Neutrophil (primary cell): Measurements from ENCODE around the gene NME8.

Experiments used
- H3K27ac ChIP-seq: fragments of 200-600 bp; sonication (generic); 2 replicates; pipeline ENCODE4 v1.5.1; 2016; ENCODE audit warnings: mild to moderate bottlenecking, moderate library complexity
- H3K27me3 ChIP-seq: fragments of 200-600 bp; sonication (generic); 2 replicates; pipeline ENCODE4 v1.6.0; 2016; ENCODE audit warnings: mild to moderate bottlenecking
- H3K36me3 ChIP-seq: fragments of 200-600 bp; sonication (generic); 2 replicates; pipeline ENCODE4 v1.5.1; 2017
- H3K4me1 ChIP-seq, 2 experiments: fragments of 200-600 bp in 1 of 2; sonication (generic) in 1 of 2; 1 replicate in 1 of 2; 2 replicates in 1 of 2; pipeline versions ENCODE4 v1.5.1 to v1.6.1; 2013 to 2016; ENCODE audit warnings: low read depth in 1 of 2, low read length in 1 of 2, mild to moderate bottlenecking in 1 of 2, moderate library complexity in 1 of 2; ENCODE audit not compliant: control insufficient read depth in 1 of 2, insufficient read depth in 1 of 2
- H3K4me3 ChIP-seq, 2 experiments: fragments of 200-600 bp in 1 of 2; sonication (generic) in 1 of 2; 1 replicate in 1 of 2; 2 replicates in 1 of 2; pipeline ENCODE4 v1.5.1; 2013 to 2016; ENCODE audit warnings: low read depth in 1 of 2, low read length in 1 of 2, mild to moderate bottlenecking in 1 of 2, moderate library complexity in 1 of 2
- H3K9me3 ChIP-seq: fragments of 200-600 bp; sonication (generic); 2 replicates; pipeline ENCODE4 v1.5.1; 2016
- TF ChIP-seq, protein P1 (sequence below): fragments of 200-600 bp; sonication (generic); IDR thresholded peaks from 2 replicates; pipeline ENCODE4 v1.5.1; 2016; ENCODE audit warnings: antibody characterized with exemption

The NME8 gene

DNA sequence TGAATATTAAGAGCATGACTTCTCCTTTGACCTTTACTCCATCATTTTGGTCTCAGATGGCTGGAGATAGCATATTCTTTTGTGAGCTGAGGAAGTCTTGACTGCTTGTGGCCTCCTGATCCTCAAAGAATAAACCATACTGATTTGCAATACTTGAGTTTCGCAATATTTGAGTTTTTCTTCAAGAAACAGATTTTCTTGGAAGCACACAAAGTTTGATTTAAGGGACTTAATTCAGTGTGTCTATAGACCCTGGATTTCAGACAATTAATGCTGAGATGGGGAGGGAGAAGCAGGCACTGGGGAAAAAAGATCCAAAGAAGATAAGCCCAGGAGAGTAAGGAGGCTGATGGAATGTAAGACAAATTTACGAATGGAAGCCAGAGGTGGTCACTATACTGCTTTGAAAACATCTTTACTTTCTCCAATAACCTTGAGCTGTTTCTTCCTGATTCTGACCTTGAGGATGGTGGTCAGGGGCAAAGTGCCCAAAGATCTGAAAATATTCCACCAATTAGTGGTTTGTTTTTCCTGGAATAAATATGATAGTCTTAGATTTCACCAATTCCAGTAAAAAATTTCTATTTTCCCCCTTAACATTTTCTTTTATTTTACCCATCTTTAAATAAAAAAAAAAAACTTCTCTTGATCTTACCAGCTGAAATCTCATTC is 79.5 kb downstream of the NME8 start:
- Histone ChIP-seq H3K36me3 (no peaks in the 10 kb centered on the region), H3K27ac (no peak overlapping the region), H3K27me3 (no peaks in the 10 kb centered on the region), H3K9me3 (no peaks in the 10 kb centered on the region), H3K4me3 (no peak overlapping the region), H3K4me1 (no peaks in the 10 kb centered on the region)
- TF ChIP-seq, protein P1, sequence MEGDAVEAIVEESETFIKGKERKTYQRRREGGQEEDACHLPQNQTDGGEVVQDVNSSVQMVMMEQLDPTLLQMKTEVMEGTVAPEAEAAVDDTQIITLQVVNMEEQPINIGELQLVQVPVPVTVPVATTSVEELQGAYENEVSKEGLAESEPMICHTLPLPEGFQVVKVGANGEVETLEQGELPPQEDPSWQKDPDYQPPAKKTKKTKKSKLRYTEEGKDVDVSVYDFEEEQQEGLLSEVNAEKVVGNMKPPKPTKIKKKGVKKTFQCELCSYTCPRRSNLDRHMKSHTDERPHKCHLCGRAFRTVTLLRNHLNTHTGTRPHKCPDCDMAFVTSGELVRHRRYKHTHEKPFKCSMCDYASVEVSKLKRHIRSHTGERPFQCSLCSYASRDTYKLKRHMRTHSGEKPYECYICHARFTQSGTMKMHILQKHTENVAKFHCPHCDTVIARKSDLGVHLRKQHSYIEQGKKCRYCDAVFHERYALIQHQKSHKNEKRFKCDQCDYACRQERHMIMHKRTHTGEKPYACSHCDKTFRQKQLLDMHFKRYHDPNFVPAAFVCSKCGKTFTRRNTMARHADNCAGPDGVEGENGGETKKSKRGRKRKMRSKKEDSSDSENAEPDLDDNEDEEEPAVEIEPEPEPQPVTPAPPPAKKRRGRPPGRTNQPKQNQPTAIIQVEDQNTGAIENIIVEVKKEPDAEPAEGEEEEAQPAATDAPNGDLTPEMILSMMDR = no peak

DNA sequence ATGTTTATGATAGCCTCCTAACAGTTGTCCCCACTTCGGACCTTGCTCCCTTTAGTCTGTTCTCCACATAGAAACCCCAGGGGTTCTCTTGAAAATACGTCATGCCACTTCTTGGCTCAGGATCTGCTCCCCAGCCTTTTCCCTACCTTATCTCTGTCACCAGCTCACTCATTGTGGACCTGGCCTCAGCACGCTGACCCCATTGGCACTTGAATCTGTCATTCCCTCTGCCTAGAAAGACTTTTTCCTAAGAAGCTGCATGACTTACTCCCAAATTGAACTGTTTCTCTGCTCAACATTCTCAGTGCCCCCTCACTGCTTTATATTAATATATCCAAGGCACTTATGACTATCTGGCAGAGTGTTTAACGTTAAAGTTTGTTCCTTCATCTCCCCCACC is 80.5 kb downstream of the NME8 start:
- Histone ChIP-seq H3K9me3 (no peaks in the 10 kb centered on the region), H3K36me3 (no peaks in the 10 kb centered on the region), H3K27me3 (no peaks in the 10 kb centered on the region), H3K27ac (no peak overlapping the region), H3K4me3 (no peak overlapping the region), H3K4me1 (no peaks in the 10 kb centered on the region)
- TF ChIP-seq, protein P1 = no peak

DNA sequence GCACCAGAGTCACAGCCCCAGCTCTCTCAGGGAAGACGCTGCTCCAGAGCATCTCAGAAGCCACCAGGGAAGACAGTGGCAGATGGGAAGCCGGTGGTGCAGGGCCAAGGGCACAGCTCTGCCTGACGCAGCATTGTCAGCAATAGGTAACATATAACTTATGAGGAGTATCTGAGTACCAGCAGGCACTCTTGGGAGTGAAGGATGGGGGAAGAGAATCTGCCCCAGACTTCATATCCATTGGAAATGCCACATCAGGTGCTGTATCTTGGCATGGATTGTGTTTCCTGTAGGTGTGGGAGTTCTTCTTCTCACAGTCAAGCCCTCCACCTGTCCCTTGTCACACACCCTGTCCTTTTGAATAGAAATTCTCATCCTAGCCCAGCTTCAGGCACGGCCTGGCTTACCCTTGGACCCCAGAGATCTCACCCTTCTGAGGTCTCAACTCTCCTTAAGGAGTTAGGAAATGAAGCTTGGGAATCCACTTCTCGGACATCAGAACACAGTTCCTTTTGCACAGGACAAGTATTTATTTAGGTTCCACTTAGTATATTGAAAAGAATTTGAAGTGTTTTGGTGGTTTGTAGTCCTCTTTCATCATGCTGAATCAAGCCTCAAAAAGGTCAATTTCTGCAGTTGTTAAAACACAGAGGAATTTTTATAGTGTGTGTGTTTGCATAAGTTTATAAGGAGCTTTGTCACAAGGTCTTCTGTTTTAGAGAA is 82.0 kb downstream of the NME8 start:
- H3K27ac ChIP-seq = no peak overlapping the region
- no peak overlapping the region for H3K4me3 ChIP-seq
- no peaks in the 10 kb centered on the region for H3K27me3 ChIP-seq
- TF ChIP-seq, protein P1 = no peak
- no peaks in the 10 kb centered on the region for H3K9me3 ChIP-seq
- H3K4me1 ChIP-seq = no peaks in the 10 kb centered on the region
- H3K36me3 ChIP-seq = no peaks in the 10 kb centered on the region

DNA sequence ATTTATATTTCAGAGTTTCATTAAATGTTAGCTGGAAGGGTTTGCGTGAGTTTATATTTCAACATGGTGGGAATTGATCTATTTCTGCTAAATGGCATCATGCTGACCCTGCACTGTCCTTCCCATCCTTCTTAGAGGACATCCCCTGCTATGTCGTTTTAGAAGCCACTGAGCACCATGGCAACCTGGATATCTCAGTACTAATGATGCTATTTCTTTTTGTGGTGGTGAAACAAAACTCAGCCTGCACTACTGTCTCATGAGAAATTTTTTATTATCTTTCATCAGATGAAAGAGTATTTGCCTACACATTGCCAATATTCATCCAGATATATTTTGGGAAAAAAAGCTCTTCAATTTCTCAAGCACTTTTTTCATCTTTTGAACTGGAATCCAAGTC is 84.1 kb downstream of the NME8 start:
- Histone ChIP-seq H3K4me3 (no peak overlapping the region), H3K9me3 (no peaks in the 10 kb centered on the region), H3K36me3 (no peaks in the 10 kb centered on the region), H3K27me3 (no peaks in the 10 kb centered on the region), H3K4me1 (no peaks in the 10 kb centered on the region), H3K27ac (no peak overlapping the region)
- TF ChIP-seq, protein P1 = no peak

DNA sequence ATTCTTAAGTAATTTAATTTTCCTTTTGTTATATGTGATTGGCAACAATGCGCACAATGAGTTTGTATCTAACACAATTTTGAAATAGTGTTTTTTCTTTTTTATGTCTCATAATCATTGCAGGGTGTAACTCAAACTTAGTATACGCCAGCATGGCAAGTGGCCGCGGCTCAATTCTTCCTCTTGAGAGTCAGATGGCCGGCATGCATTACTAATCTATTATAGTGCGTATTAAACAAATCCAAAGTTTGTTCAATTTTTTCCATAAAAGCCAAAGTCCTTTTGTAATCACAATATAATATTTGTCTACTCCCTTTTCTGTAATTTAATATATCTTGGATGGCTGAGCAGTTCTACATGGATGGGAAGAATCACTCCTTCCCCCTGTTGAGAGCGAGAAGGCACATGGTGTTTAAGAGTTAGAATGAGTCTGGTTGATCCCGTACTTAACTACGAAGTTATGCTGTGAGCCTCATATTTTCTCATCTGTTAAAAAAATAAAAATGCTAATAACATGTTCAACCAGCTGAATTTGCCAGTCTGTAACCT is 84.7 kb downstream of the NME8 start:
- Histone ChIP-seq H3K27ac (no peak overlapping the region), H3K4me3 (no peak overlapping the region), H3K9me3 (no peaks in the 10 kb centered on the region), H3K36me3 (no peaks in the 10 kb centered on the region), H3K27me3 (no peaks in the 10 kb centered on the region), H3K4me1 (no peaks in the 10 kb centered on the region)
- TF ChIP-seq, protein P1 = no peak
